GM19043 (cell line): ENCODE results near the gene CACNA2D1.

Experiments
- ATAC-seq: cut with Tn5 transposase; IDR thresholded peaks from one replicate; pipeline ENCODE4 v1.9.1; 2021; ENCODE audit warnings: low read depth; ENCODE audit not compliant: unreplicated experiment

CACNA2D1 gene

DNA sequence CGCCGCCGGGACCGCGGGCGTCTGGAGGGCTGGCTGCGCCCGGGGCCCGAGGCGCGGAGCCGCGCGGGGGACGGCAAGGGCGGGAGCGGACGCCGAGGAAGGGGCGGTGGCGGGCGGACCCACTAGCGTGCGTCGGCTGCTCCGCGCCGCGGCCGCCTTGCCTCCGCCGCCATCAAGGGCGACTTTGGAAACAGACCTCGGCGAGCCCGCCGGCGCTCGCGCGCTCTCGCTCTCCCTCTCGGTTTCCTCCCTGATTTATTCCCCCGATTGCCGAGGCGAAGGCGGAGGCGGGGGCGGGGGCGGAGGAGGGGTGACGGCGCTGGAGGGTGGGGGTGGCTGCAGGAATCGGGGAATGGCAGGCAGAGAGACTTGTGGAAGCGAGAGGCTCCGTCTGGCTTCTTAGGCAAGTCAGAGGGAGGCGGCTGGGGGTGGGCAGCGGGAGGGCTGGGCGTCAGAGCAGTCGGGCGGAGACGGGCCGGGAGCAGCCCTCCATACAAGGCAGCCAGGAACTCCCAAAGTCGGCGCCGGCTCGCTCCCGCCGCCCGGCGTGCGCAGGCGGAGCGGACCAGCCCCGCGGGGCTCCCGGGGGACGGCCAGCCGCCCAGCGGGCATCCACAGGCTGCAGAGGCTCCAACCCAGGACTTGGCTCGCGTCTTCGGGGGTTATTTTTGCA, at the start of gene CACNA2D1:
TSS of gene CACNA2D1 (minus strand) at position 231 of the 673 bp plus-strand sequence.
- ATAC-seq: no peak

DNA sequence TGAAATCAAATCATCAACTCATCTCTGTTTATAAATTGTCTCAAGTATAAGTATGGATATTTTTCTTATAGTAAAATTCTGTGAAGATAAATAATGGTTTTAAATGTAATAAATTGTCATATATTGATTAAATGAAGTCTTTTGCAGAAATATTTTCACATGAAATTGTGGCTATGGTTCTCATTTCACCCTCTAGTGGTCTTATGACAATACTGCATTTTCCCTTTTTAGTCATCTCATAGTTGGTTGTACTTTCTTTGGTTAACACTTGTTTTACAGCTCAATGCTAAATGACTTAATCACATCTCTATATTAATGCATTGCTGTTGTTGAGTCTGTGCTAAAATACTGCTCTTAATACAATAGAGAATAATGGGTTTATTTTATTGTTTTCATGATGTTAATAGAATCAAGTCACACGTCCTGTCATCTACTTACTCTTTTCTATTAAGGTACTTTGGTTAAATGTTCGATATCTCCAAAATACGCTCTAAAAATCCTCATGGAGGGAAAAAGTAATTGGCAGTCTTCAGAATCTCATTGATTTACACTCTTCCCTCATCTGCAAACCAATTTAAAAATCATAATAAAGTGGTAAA, 38.0 kb upstream of the CACNA2D1 start:
- peak; percentile 61 for ATAC-seq

DNA sequence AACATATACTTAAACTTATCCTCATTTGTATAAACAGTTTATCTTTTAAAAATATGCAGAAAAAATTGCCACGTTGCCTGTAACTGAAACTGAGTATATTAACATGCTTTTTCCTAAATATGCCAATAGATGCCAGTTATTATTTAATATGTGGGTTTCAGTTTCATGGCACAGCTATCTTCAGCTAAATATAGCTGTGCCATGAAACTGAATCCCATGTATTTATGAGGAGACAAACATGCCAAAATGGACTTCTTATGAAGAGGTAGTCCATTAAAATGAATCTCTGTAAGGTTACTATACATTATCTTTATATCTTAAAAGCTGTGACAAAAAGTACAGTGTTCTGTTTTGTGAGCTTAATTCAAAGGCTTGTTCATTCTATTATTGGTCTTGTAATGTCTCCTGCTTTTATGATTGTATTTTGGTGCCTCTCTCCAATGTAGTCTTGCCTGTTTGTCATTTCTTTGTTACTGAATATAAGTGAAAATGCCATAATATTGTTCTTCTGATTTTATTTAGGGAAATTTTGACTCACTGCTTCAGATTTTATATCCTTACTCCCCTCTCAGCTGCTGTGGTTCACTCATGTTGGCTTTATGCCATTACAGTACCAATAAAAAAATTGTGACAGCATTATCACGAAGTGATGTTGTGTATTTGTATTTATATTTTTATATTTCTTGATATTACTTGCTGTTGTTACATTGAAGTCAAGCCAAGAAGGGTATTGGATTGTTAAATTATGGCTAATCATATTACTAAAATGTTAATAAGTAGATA, 34.3 kb upstream of the CACNA2D1 start:
- ATAC-seq: no peak

DNA sequence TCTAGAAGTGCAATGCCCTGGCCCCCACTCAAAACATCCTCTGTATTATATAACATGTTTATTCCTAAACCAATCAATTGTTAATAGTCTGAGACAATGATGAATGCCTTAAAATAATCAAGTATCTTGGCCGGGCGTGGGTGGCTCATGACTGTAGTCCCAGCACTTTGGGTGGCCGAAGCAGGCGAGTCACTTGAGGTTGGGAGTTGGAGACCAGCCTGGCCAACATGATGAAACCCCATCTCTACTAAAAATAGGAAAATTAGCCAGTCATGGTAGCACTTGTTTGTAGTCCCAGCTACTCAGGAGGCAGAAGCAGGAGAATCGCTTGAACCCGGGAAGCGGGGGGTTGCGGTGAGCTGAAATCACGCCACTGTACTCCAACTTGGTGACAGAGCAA, 29.4 kb upstream of the CACNA2D1 start:
- no peak for ATAC-seq

DNA sequence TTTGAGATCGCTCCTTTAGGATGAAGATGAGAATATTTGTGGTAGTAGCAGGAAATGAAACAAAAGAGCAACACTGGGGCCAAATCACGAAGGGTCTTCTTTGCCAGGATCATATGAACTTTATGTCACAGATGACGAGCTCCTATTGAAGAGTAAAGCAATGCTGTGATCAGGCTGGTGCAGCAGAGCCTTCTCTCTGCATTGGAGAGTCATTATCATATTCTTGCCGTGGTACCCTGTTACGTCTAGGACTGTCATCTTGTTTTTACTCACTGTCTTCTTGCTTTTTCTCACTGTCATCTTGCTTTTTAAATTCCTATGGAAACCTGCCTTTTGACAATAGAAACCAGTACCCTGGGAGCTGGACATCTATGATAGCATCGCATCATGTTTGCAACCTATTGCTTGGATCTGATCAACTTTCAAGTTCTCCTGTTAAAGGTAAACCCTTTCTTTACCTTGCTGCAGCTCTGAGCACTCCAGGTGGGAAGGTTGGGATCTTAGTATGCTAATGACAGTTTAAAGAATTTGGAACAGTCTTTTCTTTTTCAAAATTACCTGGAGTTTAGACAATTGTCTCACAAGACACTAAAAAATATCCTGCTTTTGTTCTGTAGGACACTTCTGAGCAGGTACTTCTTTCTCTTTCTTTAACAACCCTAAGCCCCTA, 27.9 kb upstream of the CACNA2D1 start:
- no peak for ATAC-seq

DNA sequence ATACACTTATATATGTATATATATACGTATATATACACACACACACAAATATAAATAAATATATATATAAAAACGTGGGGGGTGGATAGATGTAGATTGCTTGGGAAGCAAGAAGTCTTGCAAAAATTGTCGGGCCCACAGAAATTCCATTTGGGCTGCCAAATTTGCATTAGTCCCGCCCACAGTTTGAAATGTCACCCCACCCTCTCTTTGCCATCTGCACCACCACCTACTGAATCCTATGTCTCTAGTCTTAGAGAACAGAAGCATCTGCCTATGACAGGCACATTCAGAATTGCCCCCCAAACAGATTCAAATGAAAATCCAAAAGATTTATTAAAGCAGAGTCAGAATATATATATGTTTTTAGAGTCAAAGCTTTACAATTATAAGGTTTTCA, 25.6 kb upstream of the CACNA2D1 start:
- ATAC-seq: no peak

DNA sequence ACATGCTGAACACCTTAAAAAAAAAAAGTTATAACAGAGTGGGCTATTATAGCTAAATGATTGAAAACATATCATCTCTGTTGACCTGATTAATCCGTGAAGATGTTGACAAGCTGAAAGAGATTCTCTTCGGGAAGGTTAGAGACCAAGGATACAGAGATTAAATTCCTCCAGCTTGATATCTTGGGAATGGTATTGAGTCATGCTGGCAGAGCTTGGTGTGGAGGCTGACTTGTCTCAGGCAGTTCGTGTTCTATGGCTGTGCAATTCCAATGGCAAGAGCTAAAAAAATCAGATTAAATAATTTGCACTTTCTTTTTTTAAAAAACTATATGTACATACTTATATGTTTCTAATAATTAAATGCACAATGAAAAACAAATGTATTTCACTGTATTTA, 24.9 kb upstream of the CACNA2D1 start:
- ATAC-seq: no peak

DNA sequence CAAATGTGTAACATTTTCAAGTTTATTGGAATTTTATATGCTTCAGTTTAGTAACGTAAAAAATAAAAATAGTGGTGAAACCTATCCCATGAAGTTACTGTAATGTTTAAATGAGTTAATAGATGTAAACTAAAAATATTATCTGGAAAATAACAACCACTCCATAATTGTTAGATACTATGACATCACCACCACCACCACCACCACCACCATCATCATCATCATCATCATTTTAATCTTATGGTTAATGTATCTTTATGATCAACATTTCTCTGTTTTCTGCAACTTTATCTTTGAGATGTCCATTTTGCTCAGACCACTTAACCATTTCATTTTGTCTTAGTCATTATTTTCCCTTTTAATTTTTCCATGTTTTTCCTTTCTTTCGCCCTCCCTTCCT, 23.4 kb upstream of the CACNA2D1 start:
- no peak for ATAC-seq

DNA sequence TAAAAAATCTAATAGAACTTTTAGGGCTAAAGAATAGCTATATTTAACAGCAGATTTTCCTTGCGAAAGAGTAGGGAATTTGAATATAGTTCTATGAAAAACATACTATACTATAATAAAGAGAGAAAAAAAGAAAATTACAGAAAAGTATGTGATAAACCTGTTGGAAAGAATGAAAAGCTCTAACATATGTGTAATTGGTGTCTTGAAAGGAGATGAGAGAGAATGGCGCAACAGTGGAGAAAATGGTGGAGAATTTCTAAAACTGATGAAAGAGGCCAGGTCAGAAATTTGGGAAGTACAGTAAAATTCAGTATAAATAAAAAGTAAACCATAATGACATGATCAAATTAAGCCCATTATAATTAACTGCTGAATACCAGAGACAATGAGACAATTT, 20.8 kb upstream of the CACNA2D1 start:
- ATAC-seq: no peak

DNA sequence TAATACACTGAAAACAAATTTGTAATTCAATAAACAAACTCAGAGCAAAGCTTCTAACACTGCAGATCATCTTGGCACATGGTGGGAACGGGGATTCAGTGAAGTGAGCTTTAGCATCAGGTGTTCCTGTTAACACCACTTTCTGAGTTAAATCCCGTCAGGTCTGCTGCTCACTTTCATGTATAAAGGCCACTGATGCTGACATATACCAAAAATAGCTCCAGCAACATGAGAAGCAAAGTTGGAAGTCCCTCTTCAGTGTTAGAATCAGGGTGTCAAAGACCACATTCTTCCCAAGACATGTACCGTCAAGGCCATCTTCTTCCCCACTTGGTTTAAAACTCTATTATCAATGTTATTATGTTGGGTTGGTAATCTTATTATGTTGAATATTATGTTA, 11.7 kb upstream of the CACNA2D1 start:
- ATAC-seq: no peak

DNA sequence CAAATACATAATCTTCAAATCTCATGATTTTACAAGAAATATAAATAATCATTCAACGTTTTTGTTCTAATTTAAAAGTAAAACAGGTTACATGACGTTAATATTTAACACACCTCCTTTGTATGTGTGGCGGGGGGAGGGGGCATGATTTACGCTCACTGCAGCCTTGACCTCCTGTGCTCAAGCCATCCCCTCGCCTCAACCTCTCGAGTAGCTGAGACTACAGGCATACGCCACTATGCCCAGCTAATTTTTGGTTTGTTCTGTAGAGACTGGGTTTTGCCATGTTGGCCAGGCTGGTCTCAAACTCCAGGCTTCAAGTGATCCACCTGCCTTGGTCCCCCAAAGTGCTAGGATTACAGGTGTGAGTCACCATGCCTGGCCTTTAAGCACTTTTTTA, 7.2 kb upstream of the CACNA2D1 start:
- ATAC-seq: no peak

DNA sequence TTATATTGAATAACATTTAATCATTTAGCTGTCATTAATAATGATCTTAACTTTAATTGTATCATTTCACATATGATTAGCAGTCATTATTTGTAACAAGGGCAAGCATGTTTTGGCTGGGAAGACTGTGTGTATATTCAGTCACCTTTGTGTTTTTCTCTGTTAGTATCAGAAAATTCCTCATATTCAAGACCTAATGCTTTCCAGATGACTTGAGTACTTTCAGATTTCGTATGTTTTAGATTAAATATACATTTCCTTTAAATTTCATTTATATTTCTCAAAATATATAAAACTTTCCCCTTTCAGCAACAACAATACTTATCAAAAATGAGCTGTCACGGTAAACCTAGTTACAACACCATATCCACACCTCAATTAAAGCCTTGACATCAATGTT, 6.3 kb upstream of the CACNA2D1 start:
- no peak for ATAC-seq

DNA sequence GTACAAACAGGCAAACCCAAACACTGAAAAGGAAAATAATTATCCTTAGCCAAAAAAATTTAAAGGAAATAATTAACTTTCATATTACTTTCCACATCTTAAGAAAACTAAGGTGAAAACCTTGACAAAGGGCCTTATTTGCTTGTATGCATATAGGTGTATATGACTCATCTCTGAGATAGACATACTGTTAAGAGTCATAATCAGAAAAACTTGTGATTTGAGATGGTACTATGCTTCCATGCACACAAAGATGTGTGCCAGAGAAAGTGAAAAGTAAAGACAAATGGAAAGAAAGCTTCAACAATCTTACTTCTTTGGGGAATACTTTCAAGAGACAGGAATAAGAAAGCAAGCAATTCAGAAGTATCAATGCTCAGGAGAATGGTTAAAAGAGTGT, 3.3 kb upstream of the CACNA2D1 start:
- no peak for ATAC-seq

DNA sequence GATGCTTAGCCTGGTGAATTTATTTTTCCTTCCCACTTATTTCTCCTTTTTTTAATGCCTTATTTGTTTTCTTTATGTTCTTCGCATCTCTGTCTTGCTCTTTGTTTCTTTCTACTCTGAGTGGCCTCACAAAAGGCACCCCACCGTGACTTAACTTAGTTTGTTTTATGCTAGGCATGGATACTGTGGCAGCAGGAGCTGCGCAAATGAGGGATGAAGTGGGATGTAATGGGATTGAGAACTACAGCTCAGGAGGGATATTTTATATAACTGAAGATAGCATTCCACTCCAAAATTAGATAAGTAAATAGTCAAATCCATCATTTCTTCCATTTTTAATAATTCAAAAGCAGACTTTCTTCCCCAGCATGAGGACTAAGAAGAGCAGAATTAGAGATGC, 1.7 kb upstream of the CACNA2D1 start:
- no peak for ATAC-seq

DNA sequence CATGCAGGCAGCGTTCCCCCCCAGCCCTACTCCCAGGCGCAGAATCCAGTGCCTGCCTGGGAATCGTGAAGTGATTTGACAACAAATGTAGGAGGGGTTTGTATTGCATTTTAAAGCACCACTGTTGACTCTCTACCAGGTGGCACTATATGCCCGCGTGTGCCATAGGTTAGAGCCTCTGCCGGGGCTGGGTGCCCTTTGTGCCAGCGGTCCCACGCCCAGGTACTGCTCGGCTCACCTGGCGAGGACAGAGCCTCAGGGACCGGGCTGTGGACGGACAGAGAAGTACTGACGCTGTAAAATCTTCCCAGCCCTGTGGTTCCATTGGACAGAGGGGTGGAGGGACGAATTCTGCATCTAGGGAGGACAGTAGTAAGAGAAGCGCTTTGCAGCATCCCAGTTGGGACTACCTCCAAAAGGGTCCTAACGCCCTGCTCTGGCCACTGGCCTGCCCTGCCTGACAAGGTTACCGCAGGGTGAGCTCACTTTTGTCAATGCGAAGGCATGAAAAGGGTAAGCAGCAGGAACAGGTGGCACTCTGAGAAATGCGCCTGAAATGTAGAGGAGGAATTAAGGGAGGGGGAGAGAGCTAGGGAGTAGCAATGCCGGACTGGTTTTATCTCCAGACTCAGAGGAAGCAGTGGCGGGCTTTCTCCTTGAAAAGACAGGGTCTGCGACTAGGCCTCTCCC, 788 bp upstream of the CACNA2D1 start:
- no peak for ATAC-seq

DNA sequence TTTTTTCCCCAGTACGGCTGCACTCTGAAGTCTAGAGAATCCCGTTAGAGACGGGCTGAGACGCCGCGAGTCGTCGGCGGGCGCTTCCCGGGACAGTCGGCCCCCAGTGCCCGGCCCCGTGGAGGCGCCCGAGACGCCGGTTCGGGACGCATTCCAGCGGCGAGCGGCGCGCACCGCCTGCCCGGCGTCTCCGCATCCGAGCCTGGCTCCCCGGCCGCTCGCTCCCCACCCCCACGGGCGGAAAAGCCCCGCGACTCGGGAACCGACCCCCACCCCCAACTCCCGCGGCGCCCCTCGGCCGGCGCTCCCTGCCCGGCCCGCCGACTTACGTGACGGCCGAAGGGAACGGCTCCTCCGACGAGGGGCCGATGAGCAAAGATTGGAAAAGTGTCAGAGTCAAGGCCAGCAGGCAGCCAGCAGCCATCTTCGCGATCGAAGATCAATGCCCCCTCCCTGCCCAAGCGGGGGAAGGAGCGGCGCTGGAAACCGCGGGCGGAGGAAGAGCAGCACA, 486 bp downstream of the CACNA2D1 start:
- ATAC-seq: no peak

DNA sequence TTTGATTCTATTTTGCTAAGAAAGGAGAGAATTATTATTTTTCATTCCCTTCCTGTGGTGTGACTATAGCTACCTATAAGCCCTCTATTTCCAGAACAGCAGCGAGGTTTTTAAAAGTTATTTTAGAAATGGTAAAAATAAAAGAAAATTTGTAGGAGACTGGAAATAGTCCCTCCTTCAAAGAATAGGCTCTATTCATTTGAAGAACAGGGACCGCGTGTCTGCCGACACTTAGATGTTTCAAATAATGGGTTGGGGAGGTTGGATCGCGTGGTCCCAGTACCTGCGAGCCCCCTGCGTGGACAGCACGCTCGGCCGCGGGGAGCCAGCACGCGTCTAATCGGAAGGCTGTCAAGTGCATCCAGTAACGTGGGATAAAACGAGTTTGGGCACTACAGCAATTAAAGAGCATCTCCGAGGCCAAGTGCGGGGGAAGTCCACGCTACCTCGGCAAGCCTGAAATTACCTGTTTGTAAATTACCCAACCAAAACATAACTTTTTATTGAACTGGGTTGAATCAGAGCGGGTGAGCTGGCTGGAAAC, 1.0 kb downstream of the CACNA2D1 start:
- ATAC-seq: no peak

DNA sequence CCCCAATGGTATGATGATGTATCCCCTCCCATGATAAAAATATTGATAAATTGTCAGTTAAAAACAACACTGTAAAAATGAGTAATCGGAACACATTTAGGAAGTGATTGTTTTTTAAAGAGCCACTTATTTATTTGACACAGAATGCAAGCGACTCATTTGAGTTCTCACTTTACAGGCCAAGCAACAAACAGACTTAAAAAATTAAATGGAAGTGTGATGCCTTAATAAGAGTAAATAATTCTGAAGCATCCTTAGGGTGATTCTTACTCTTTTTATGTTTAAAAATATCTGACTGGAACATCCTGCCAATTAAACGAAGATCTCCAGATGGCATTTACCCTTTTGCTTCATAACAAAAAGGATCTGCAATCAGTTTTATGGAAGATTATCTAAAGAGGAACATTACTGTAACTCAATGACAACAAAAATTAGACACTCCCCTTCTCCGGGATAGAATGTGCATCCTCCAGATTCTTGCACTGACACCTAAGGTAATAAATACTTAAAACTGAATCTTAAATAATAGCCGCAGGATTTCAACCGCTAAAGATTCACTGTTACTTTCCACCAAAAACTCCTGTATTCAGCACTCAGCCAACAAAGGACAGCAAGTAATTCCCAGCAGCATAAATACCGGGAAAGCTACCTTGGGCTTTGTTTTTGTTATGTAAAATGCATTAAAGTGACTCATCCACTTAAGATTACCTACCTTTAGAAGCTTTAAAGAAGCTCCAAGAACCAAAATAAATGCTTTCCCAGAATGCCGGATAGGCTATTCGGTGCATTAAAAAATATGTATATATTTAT, 1.7 kb downstream of the CACNA2D1 start:
- ATAC-seq: no peak

DNA sequence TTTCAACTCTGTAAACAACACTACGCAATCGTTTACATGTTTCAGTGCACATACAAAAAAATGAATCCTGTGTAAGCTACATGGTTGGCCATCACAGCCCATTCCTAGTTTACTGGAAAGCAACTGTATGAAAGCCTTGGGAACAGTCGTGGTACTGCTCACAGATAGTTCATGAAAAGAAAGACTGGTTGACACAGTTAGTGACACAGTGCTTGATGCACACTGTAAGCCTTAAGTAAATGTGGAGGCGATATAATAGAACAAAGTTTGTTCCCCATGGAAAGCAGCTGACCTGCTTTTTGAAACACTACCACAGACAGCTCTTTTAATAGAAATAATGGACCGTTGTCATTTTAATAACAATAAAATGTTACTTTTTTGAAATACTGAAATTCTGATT, 5.1 kb downstream of the CACNA2D1 start:
- no peak for ATAC-seq
